IMR-90 (cell line): Measurements from ENCODE around the gene MAP3K7CL.

Experiments used
- BHLHE40 ChIP-seq: fragments of 150-350 bp; IDR thresholded peaks from 2 replicates; pipeline ENCODE4 v1.6.1; 2016; ENCODE audit warnings: mild to moderate bottlenecking, low read depth, low read length
- CEBPB ChIP-seq: IDR thresholded peaks from 2 replicates; pipeline ENCODE4 v1.6.1; 2012; ENCODE audit warnings: low read depth, low read length, improper control_type of control experiment
- CTCF ChIP-seq: conservative IDR thresholded peaks from 2 replicates; pipeline ENCODE4 v1.5.1; 2012; ENCODE audit warnings: mild to moderate bottlenecking, low read depth, low read length, improper control_type of control experiment
- ELK1 ChIP-seq: fragments of 150-350 bp; IDR thresholded peaks from 2 replicates; pipeline ENCODE4 v1.6.1; 2016; ENCODE audit warnings: low read depth, mild to moderate bottlenecking, low read length, moderate library complexity, borderline replicate concordance
- MAFK ChIP-seq: IDR thresholded peaks from 2 replicates; pipeline ENCODE4 v1.6.1; 2012; ENCODE audit warnings: low read depth, low read length, improper control_type of control experiment
- MAZ ChIP-seq: IDR thresholded peaks from 2 replicates; pipeline ENCODE4 v1.6.1; 2012; ENCODE audit warnings: low read depth, mild to moderate bottlenecking, low read length, improper control_type of control experiment, moderate library complexity, borderline replicate concordance
- MXI1 ChIP-seq: IDR thresholded peaks from 2 replicates; pipeline ENCODE4 v1.6.1; 2012; ENCODE audit warnings: low read depth, mild to moderate bottlenecking, low read length, moderate library complexity, borderline replicate concordance
- POLR2A ChIP-seq: IDR thresholded peaks from 2 replicates; pipeline ENCODE4 v1.6.1; 2012; ENCODE audit warnings: mild to moderate bottlenecking, low read depth, low read length
- RAD21 ChIP-seq: IDR thresholded peaks from 2 replicates; pipeline ENCODE4 v1.6.1; 2012; ENCODE audit warnings: low read length, improper control_type of control experiment
- RCOR1 ChIP-seq: IDR thresholded peaks from 2 replicates; pipeline ENCODE4 v1.6.1; 2012; ENCODE audit warnings: mild to moderate bottlenecking, low read length, improper control_type of control experiment; ENCODE audit not compliant: insufficient replicate concordance
- RFX5 ChIP-seq: IDR thresholded peaks from 2 replicates; pipeline ENCODE4 v1.8.0; 2012; ENCODE audit warnings: low read depth, mild to moderate bottlenecking, low read length, moderate library complexity
- SMC3 ChIP-seq: fragments of 150-350 bp; IDR thresholded peaks from 2 replicates; pipeline ENCODE4 v1.6.1; 2016; ENCODE audit warnings: low read depth, mild to moderate bottlenecking, antibody characterized with exemption, low read length, moderate library complexity
- USF2 ChIP-seq: fragments of 150-350 bp; IDR thresholded peaks from 2 replicates; pipeline ENCODE4 v1.6.1; 2017; ENCODE audit warnings: mild to moderate bottlenecking, antibody characterized with exemption, low read length, low read depth

DNA sequence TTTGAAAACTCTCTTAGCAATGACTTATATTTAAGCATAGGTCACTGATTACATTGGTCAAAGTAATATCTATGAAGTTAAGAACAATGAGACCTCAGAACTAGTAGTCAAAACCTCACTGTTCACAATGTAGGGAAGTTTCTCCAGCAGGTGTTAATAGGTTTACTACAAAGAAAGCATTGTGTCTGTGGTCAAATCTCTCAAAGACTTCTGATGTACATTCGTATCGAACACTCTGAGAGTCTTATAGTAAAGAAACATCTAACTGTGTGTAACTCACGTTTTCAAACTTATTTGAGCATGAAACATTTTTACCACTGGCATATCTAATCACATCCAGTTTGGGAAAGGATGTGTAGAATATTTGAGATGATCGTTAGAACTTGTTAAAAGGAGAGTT is 76.0 kb downstream of the MAP3K7CL start:
- TF ChIP-seq CTCF, result no peak
- TF ChIP-seq MXI1, result no peak
- TF ChIP-seq MAZ, result no peak
- TF ChIP-seq SMC3, result no peak
- TF ChIP-seq USF2, result no peak
- no peak for TF ChIP-seq RFX5
- no peak for TF ChIP-seq RAD21
- no peak for TF ChIP-seq ELK1
- no peak for TF ChIP-seq POLR2A
- no peak for TF ChIP-seq CEBPB
- no peak for TF ChIP-seq MAFK
- no peak for TF ChIP-seq BHLHE40
- TF ChIP-seq RCOR1, result no peak
